ENCODE data around the gene FAM229A.
A peak's percentile ranks its signal among the peaks of the same experiment; 100 is the strongest.
"Not testable (repeated sequence)": the region's sequence is repeated elsewhere in the genome, so short reads cannot be mapped to it uniquely, and the experiment has no call there.

Gene FAM229A, protein sequence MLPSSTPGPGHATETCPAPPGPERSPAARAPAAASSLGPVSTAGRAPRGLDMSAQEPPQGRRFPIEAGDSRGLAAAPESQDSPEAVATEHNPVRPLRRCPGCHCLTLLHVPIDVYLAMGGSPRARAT

GRCh38 chr1:32362474-32363313 lies at the start of gene FAM229A, which contains the start of gene TSSK3:
FAM229A (minus strand) TSS chr1:32362485; CDS start chr1:32362091, 394 bp downstream.
TSSK3 (plus strand) TSS chr1:32362539; CDS start chr1:32362702, 163 bp downstream.
- no peaks in the 10 kb centered on the region for H3K9me3 ChIP-seq (replicated peaks in 1 of 11)
- peak within 1 kb of the TSS in 9 of 10 experiments; percentile 14 to 61 (median 23); a peak in 9 of 20 replicates for H3K4me3 ChIP-seq
- H3K36me3 ChIP-seq: peaks cover 34 to 50% (median 38%) of the 10 kb centered on the region in 11 experiments
- H3K4me2 ChIP-seq: peak within 1 kb of the TSS; percentile 57 to 91 (median 81)
- no peak within 1 kb of the TSS for H3K27ac ChIP-seq
- H3K9ac ChIP-seq: peak within 1 kb of the TSS in 10 of 11 experiments; percentile 5 to 65 (median 46); a peak in 15 of 22 replicates
- H3K27me3 ChIP-seq: peaks cover 20 to 30% (median 26%) of the 10 kb centered on the region in 11 experiments
- H4K20me1 ChIP-seq: peaks cover 25 to 65% (median 46%) of the 10 kb centered on the region in 11 experiments; a peak in 19 of 22 replicates
- no peak for TF ChIP-seq Cebpa-rat (IDR thresholded peaks at IDR 0.05)
- H3K4me1 ChIP-seq: peaks cover 39 to 63% (median 54%) of the 10 kb centered on the region in 10 experiments

- H4K20me1 ChIP-seq: no peaks in the 10 kb centered on the region
- TF ChIP-seq Cebpa-rat (IDR thresholded peaks at IDR 0.05): no peak
- H3K4me2 ChIP-seq: no peak overlapping the region
- no peaks in the 10 kb centered on the region for H3K36me3 ChIP-seq
- H3K27ac ChIP-seq: no peak overlapping the region
- H3K9ac ChIP-seq: no peak overlapping the region
- no peaks in the 10 kb centered on the region for H3K27me3 ChIP-seq
- H3K9me3 ChIP-seq (replicated peaks in 1 of 11): peaks cover 16 to 29% (median 22%) of the 10 kb centered on the region in 11 experiments
- H3K4me3 ChIP-seq: no peak overlapping the region
- H3K4me1 ChIP-seq: 0 out of 20 replicates have a peak, but pooled peaks cover 0 to 4% (median 0%) of the 10 kb centered on the region in 10 experiments
Observed at GRCh38 chr1:32411261-32411660, 49.0 kb upstream of the FAM229A start.

GRCh38 chr1:32406629-32407111 lies 44.4 kb upstream of the FAM229A start:
- no peak overlapping the region for H3K4me3 ChIP-seq
- no peak for TF ChIP-seq Cebpa-rat (IDR thresholded peaks at IDR 0.05)
- no peaks in the 10 kb centered on the region for H3K4me1 ChIP-seq
- H3K4me2 ChIP-seq: no peak overlapping the region
- peaks cover 0 to 3% (median 0%) of the 10 kb centered on the region in 11 experiments; a peak in 1 of 22 replicates for H3K9me3 ChIP-seq (replicated peaks in 1 of 11)
- no peaks in the 10 kb centered on the region for H4K20me1 ChIP-seq
- H3K27me3 ChIP-seq: no peaks in the 10 kb centered on the region
- H3K36me3 ChIP-seq: no peaks in the 10 kb centered on the region
- H3K9ac ChIP-seq: no peak overlapping the region
- no peak overlapping the region for H3K27ac ChIP-seq

GRCh38 chr1:32405672-32406467 lies 43.6 kb upstream of the FAM229A start:
- Histone ChIP-seq H3K27ac (no peak overlapping the region), H3K4me1 (peaks cover 0 to 3% (median 0%) of the 10 kb centered on the region in 10 experiments; a peak in 1 of 20 replicates), H3K9me3 (replicated peaks in 1 of 11) (peaks cover 0 to 3% (median 0%) of the 10 kb centered on the region in 11 experiments; a peak in 1 of 22 replicates), H3K36me3 (no peaks in the 10 kb centered on the region), H3K4me2 (no peak overlapping the region), H3K4me3 (no peak overlapping the region), H3K9ac (no peak overlapping the region), H4K20me1 (no peaks in the 10 kb centered on the region), H3K27me3 (no peaks in the 10 kb centered on the region)
- no peak for TF ChIP-seq Cebpa-rat (IDR thresholded peaks at IDR 0.05)

- Histone ChIP-seq H3K9me3 (replicated peaks in 1 of 11) (peaks cover 0 to 3% (median 0%) of the 10 kb centered on the region in 11 experiments; a peak in 1 of 22 replicates), H4K20me1 (no peaks in the 10 kb centered on the region), H3K27me3 (no peaks in the 10 kb centered on the region), H3K4me1 (peaks cover 0 to 3% (median 0%) of the 10 kb centered on the region in 10 experiments; a peak in 1 of 20 replicates), H3K36me3 (no peaks in the 10 kb centered on the region), H3K4me3 (no peak overlapping the region), H3K27ac (no peak overlapping the region), H3K4me2 (no peak overlapping the region), H3K9ac (no peak overlapping the region)
- TF ChIP-seq Cebpa-rat (IDR thresholded peaks at IDR 0.05): no peak
Observed at GRCh38 chr1:32404946-32405345, 42.7 kb upstream of the FAM229A start.

DNA sequence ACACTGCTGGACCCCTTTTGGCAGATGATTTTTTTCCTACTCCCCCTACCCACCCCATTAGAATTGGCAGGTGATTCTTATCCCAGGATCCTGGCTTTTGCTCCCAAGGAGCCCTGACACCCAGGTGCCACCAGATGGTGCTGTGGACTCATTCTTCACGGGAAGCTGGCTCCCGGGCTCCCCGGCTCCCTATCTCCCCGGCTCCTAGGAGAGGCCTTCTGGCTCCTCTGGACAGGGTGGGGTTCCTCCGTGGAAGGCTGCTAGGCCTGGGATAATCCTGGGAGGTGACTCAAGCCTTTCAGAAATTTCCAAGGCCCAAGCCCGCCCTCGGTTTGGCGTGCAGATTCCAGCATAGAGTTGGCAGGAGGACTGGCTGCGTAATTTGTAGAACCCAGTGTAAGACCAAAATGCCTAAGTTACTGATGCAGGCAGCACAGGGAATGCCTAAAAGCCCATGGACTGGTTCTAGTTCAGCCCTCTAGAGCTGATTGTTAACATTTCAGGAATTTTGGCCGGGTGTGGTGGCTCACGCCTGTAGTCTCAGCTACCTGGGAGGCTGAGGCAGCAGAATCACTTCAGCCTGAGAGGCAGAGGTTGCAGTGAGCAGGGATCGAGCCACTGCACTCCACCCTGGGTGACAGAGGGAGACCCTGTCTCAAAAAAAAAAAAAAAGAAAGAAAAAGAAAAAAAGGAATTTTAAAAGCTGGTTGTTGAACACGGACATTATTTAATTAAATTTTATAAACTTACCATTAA lies 38.8 kb upstream of the FAM229A start:
- Histone ChIP-seq H3K4me2 (peak overlapping the region in 9 of 11 experiments; percentile 5 to 68 (median 16); a peak in 8 of 22 replicates), H3K36me3 (no peaks in the 10 kb centered on the region), H4K20me1 (no peaks in the 10 kb centered on the region), H3K27ac (no peak overlapping the region), H3K4me1 (peaks cover 0 to 3% (median under 1%) of the 10 kb centered on the region in 10 experiments; a peak in 8 of 20 replicates), H3K9ac (peak overlapping the region in 5 of 11 experiments; percentile 4 to 42 (median 17); a peak in 4 of 22 replicates), H3K4me3 (no peak overlapping the region), H3K27me3 (no peaks in the 10 kb centered on the region), H3K9me3 (replicated peaks in 1 of 11) (0 out of 22 replicates have a peak, but pooled peaks cover 0 to 5% (median 0%) of the 10 kb centered on the region in 11 experiments)
- no peak for TF ChIP-seq Cebpa-rat (IDR thresholded peaks at IDR 0.05)

GRCh38 chr1:32399843-32400242 lies 37.6 kb upstream of the FAM229A start:
- TF ChIP-seq Cebpa-rat (IDR thresholded peaks at IDR 0.05): no peak
- Histone ChIP-seq H3K36me3 (no peaks in the 10 kb centered on the region), H3K4me3 (no peak overlapping the region), H3K4me2 (no peak overlapping the region), H3K27ac (no peak overlapping the region), H3K27me3 (no peaks in the 10 kb centered on the region), H3K9ac (no peak overlapping the region), H3K9me3 (replicated peaks in 1 of 11) (0 out of 22 replicates have a peak, but pooled peaks cover 0 to 5% (median 0%) of the 10 kb centered on the region in 11 experiments), H3K4me1 (peaks cover 8 to 14% (median 11%) of the 10 kb centered on the region in 10 experiments), H4K20me1 (no peaks in the 10 kb centered on the region)

GRCh38 chr1:32398401-32398800 lies 36.1 kb upstream of the FAM229A start:
- Histone ChIP-seq H3K4me1 (peaks cover 12 to 18% (median 15%) of the 10 kb centered on the region in 10 experiments), H3K4me3 (no peak overlapping the region), H3K27me3 (no peaks in the 10 kb centered on the region), H3K27ac (no peak overlapping the region), H3K9ac (no peak overlapping the region; a peak in 1 of 22 replicates), H3K36me3 (no peaks in the 10 kb centered on the region), H3K4me2 (no peak overlapping the region), H3K9me3 (replicated peaks in 1 of 11) (0 out of 22 replicates have a peak, but pooled peaks cover 0 to 5% (median 0%) of the 10 kb centered on the region in 11 experiments), H4K20me1 (peaks cover 0 to 1% (median 0%) of the 10 kb centered on the region in 11 experiments; a peak in 5 of 22 replicates)
- no peak for TF ChIP-seq Cebpa-rat (IDR thresholded peaks at IDR 0.05)

DNA sequence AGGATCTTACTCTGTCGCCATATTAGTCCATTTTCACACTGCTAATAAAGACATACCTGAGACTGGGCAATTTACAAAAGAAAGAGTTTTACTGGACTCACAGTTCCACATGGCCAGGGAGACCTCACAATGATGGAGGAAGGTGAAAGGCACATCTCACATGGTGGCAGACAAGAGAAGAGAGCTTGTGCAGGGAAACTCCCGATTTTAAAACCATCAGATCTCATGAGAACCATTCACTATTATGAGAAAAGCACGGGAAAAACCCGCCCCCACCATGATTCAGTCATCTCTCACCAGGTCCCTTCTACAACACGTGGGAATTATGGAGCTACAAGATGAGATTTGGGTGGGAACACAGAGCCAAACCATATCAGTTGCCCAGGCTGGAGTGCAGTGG lies 34.2 kb upstream of the FAM229A start:
- not testable (repeated sequence) for H3K27me3 ChIP-seq; H3K9ac ChIP-seq; H3K27ac ChIP-seq; H3K9me3 ChIP-seq (replicated peaks in 1 of 11); H3K4me3 ChIP-seq; H3K4me2 ChIP-seq
- H3K4me1 ChIP-seq: peaks cover 31 to 36% (median 34%) of the 10 kb centered on the region in 10 experiments
- peaks cover 0 to 16% (median 0%) of the 10 kb centered on the region in 11 experiments; a peak in 7 of 22 replicates for H4K20me1 ChIP-seq
- peaks cover 5 to 18% (median 12%) of the 10 kb centered on the region in 11 experiments; a peak in 21 of 22 replicates for H3K36me3 ChIP-seq
